NCI-H146 (cell line): ENCODE results near the gene CTNND1.
"Not testable (repeated sequence)": the region's sequence is repeated elsewhere in the genome, so short reads cannot be mapped to it uniquely, and the experiment has no call there.

ENCODE experiments used
- DNase-seq: peaks from one replicate; lab custom pipeline; 2025; lab: John Stamatoyannopoulos, UW

Gene CTNND1, protein sequence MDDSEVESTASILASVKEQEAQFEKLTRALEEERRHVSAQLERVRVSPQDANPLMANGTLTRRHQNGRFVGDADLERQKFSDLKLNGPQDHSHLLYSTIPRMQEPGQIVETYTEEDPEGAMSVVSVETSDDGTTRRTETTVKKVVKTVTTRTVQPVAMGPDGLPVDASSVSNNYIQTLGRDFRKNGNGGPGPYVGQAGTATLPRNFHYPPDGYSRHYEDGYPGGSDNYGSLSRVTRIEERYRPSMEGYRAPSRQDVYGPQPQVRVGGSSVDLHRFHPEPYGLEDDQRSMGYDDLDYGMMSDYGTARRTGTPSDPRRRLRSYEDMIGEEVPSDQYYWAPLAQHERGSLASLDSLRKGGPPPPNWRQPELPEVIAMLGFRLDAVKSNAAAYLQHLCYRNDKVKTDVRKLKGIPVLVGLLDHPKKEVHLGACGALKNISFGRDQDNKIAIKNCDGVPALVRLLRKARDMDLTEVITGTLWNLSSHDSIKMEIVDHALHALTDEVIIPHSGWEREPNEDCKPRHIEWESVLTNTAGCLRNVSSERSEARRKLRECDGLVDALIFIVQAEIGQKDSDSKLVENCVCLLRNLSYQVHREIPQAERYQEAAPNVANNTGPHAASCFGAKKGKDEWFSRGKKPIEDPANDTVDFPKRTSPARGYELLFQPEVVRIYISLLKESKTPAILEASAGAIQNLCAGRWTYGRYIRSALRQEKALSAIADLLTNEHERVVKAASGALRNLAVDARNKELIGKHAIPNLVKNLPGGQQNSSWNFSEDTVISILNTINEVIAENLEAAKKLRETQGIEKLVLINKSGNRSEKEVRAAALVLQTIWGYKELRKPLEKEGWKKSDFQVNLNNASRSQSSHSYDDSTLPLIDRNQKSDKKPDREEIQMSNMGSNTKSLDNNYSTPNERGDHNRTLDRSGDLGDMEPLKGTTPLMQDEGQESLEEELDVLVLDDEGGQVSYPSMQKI

DNA sequence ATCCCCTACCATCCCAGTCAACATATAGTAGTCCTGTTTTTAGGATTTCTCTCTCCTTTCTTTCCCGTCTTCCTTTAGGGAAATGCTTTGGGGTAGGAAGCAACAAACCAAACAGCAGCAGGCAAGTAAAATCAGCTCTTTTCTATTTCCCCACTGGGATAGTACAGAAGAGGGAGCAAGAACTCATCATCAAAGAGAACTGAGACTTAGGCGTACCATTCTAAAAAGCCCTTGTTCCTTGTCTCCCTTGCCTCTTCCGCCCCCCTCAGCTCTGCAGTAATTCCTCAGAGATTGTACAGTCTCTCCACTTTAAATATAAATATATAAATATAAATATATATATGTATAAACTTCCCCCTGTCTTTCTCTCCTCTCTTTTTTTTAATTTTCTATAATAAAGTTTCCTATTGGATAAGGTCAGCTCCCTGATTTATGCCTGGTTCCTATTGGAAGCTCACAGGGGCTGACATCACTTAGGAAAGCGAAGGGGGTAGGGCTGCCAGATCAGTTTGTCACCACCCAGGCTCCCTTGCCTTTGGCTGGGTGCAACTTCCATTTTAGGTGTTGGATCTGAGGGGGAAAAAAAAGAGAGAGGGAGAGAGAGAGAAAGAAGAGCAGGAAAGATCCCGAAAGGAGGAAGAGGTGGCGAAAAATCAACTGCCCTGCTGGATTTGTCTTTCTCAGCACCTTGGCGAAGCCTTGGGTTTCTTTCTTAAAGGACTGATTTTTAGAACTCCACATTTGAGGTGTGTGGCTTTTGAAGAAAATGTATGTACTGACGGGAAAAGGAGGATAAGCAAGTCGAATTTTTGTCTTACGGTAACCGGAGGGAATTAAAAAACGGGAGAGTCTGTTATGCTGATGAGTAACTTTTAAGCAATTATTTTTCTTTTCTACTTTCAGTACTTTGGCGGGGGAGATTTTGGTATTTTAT lies at the start of gene CTNND1:
CTNND1 (plus strand) TSS at position 502 of the 934 bp plus-strand sequence. CDS start 29,677 bp downstream, outside the sequence.
- DNase-seq, result peak; percentile 78

DNA sequence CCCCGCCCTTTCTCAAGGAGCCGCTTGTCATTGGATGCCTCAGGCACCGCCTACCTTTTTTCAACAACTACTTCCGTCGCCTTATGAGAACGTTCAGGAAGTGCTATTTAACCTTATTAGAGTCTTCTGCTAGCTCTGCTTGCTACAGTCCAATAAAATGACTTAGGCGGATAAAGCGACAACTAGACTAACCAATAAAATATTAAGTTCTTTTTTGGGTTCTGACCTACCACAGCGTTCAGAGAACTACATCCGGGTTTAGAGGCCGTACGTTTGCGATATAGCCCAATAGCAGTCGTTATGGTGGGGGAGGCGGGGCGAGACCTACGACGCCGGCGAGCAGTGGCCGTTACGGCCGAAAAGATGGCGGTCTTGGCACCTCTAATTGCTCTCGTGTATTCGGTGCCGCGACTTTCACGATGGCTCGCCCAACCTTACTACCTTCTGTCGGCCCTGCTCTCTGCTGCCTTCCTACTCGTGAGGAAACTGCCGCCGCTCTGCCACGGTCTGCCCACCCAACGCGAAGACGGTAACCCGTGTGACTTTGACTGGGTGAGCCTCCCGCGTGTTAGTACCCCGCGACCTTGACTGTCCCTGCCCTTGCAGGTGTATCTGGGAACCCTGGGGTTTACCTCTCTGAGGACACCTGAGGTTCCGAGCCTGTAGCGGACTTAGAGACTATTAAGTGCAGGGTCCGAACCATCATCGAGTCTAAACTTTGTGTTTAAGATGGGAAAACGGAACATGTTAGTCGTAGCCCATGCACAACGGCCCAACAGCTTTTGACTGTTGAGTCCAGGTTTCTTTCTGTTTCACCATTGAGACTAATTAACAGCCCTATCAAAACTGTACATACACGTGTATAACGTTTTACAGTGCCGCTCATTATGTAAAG lies 49.1 kb upstream of the CTNND1 start, which contains the start of gene TMX2:
TMX2 (plus strand) TSS at position 338 of the 895 bp plus-strand sequence; CDS start at position 364, 26 bp downstream.
- DNase-seq, result peak; percentile 98

DNA sequence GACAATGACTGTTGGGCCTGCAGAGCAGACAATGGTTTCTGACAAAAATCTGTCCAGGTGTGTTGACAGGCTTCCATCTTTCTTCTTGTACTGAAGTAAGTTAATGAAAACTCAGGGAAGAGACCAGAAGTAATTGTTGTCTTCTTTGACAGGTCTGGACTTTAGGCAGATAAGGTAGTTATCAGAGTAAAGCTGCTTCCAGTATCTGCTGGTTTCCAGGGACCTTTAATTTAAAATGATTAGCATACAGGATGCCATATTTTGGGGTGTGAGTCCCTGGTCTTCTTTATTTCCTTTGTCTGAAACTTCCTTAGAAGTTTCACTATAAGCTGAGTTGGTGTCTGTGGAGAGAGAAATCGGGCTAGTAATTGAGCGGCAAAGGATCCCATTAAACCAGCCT lies 47.8 kb upstream of the CTNND1 start:
- DNase-seq, result no peak

DNA sequence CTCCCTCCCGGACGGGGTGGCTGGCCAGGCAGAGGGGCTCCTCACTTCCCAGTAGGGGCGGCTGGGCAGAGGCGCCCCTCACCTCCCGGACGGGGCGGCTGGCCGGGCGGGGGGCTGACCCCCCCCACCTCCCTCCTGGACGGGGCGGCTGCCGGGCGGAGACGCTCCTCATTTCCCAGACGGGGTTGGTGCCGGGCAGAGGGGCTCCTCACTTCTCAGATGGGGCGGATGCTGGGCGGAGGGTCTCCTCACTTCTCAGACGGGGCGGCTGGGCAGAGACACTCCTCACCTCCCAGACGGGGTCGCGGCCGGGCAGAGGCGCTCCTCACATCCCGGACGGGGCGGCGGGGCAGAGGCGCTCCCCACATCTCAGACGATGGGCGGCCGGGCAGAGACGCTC lies 44.9 kb upstream of the CTNND1 start:
- not testable (repeated sequence) for DNase-seq

DNA sequence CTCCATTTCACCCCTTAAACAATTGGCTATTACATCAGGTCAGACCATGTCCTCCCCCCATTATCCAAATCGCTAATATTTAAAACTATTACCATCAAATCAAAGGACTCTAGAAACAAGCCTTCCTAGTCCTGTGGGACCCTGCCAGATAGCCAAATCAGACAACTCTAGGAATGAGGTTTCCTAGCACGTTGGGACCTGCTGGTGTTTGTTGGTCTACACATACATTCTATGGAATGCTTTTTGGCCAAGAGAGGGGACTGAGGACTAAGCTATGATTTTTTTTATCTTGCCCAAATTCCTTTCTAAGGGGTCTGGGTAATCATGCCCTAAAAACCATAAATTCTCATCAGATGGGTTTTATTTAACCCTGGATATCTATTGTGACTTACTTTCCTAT lies 34.4 kb upstream of the CTNND1 start:
- no peak for DNase-seq

DNA sequence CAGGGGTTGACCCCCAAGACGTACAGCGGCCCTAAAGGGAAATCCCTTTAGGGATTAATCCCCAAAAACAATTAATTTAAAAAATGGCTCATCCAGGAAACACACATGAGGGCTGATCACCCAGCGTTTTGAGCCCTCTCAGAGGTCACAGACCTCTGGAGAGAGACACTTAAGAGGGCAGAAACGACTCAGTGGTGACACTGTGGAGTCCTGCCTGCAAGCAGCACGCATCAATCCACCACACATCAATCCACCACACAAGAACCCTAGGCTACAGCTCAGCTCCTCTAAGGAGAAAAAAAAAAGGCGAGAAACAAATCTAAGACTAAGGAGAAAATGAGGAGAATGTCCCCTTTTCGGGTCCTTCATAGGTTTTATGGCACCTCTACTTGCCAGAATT lies 32.8 kb upstream of the CTNND1 start:
- no peak for DNase-seq

DNA sequence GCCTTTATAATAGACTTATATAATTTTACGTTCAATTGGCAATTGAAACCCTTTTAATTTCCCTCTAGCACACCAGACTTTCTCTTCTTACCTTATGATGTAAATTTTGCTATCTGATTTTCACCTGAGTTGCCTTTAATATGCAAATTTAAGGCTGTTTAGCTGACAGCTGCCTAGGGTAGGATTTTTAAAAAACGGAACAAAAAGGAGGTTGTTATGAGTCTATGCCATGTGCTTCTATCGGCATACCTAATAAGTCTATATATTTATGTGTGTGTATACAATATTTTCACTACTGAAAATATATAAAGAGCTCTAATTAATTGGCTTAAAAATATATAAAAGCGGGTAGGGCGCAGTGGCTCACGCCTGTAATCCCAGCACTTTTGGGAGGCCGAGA lies 32.1 kb upstream of the CTNND1 start:
- no peak for DNase-seq

DNA sequence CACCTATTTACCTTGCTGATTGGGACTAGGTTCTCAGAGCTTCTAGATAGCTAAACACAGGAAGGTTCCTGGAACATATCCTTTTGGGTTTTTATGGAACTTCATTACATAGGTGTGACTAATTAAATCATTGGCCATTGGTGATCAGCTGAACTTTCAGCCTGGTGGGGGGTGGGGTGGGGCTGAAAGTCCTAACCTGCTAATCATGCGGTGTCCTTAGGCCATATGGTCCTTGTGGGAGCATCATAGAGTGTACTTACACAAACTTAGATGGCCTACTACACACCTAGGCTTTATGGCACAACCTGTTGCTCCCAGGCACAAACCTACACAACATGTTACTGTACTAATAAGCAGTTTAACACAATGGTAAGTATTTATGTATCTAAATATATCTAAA lies 28.9 kb upstream of the CTNND1 start:
- DNase-seq, result no peak

DNA sequence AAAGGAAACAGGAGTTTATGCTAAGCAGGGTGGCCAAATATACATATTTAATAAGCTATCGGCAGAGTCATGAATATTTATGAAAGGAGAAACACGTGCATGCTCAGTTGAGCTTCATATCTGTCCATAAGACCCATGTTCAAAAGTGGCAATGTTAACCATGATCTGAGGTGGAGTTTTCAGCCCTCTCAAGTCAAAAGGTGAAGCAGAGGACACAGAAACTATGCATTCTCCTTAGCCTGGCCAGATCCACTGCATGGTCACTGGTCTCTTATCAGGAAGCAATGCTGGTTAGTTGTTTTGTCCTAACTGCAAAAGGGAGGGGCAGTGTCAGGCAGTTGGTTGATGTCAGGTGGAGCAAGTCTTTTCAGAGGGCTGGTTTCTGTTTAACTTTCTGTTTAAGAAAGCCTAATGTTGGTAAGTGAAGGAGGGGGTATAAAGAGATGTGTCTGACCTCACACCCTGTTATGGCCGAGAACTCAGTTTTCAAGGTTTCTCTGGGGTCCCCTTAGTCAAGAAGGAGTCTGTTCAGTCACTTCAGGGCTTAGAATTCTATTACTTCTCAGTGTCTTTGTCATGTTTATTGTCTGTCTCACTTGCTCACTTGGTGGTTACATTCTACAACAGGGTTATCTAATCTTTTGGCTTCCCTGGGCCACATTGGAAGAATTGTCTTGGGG lies 25.8 kb upstream of the CTNND1 start:
- DNase-seq, result no peak

DNA sequence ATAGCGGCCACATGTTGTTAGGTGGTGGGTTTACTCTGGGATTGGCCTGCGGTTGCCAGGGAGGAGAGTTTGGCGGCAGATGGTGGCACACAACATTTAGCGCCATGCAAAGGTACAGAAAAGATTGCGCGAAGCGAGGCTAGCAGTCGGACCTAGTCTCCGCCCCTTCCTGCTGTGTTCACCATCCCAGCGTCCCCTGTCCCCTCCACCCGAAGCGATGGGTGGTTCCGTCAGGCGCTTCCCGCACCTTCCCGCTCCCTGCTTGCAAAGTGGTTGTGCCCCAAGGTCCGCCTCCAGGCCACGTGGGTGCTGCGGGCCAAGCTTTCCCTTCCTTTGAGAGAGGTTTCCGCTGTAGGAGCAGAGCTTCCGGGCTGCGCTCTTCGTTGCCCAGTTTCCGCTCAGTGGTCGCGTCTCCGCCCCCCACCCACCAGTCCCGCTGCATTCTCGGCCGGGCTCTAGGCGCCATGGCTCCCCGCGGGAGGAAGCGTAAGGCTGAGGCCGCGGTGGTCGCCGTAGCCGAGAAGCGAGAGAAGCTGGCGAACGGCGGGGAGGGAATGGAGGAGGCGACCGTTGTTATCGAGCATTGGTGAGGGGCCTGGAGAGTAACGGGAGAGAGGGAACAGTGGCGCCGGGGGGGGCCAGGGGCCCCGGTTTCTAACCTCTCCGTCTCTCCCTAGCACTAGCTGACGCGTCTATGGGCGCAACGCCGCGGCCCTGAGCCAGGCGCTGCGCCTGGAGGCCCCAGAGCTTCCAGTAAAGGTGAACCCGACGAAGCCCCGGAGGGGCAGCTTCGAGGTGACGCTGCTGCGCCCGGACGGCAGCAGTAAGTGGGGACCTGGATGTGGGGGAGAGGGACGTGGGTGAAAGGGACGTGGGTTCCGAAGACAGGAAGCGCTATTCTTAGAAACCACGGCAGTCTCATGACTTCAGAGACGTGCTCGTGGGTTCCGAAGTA lies 20.2 kb upstream of the CTNND1 start, which contains the start of gene SELENOH:
SELENOH (plus strand) TSS at position 360 of the 955 bp plus-strand sequence; CDS start at position 465, 105 bp downstream.
- peak; percentile 97 for DNase-seq

DNA sequence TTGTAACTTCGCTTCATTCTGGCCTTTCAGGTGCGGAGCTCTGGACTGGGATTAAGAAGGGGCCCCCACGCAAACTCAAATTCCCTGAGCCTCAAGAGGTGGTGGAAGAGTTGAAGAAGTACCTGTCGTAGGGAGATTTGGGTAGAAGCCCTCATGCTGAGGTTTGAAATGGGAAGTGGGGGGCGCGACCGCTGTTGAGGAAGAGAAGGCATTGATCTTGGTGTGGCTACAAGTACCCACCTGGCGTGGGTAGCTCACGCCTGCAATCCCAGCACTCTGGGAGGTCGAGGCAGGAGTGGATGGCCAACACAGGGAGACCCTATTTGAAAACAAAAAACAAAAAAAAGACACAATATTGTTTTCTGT lies 19.5 kb upstream of the CTNND1 start:
- DNase-seq, result no peak

DNA sequence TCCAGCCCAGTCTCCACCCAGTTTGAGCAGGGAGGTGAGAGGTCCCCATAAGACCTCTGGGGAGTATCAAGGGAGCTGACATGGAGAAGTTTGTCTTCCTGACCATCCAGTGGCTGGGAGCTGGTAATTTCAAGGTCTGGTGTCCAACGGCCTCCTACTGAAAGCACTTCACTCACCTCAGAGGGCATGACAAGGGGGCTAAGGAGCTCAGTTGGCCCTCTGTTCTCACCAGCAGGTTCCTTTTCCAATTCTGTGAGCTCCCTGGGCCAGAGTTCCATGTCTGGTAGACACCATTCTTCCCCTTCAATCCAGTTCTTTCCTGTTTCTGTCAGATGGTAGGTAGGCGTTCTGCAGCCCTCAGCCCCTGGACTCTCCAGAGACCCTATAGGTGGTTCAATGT lies 17.2 kb upstream of the CTNND1 start:
- no peak for DNase-seq

DNA sequence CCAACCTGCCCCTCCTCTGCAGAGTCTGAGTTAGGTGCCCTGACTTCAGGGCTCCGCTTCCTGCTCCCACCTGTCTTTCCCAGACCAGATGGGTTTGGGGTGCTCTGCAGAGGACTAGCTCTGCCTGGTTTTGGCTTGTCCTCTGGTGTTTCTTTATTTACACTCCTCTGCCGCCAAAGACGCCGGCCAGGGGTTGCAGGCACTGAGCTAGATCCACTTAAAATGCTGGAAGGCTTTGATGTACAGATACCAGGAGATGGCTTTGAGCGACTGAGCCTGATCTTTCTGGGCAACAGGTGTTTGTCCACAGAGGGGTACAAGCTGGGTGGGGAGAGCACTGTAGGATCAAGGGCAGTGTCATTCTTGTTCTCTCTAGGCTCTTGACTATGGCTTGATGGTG lies 16.4 kb upstream of the CTNND1 start:
- DNase-seq, result no peak

DNA sequence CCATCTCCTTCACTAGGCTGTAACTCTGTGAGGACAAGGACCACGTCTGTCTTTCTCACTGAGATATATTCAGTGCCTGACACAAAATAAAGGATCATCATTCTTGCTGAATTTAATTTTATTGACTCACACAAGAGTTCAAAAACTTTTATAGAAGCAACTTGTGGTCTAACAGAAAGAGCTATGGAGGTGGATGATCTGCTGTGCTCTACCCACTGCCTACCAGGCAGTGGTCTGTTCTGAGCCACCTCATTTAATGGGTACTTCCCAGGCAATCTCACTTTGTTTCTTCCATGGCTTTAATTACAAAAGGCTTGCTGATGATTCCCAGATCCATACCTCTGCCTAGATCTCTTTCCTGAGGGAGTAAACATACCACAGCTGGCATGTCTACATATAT lies 14.7 kb upstream of the CTNND1 start:
- no peak for DNase-seq

DNA sequence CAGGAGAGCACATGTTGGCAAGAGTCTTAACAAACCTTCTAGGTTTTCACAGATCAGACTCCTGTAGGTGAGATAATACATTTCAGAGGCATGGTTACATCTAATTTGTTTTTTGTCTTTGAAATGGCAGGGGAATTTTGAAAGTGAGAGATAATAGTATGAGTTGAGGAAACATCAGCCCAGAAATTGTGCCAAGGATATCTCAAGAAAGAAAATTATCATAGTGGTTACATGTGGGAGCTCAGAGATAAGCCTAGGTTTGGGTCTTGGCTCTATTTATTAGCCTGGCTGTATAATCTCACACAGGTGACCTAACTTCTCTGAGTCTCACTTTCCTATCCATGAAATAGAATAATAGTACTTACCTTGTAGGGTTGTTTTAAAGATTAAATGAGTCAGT lies 10.4 kb upstream of the CTNND1 start:
- DNase-seq, result no peak

DNA sequence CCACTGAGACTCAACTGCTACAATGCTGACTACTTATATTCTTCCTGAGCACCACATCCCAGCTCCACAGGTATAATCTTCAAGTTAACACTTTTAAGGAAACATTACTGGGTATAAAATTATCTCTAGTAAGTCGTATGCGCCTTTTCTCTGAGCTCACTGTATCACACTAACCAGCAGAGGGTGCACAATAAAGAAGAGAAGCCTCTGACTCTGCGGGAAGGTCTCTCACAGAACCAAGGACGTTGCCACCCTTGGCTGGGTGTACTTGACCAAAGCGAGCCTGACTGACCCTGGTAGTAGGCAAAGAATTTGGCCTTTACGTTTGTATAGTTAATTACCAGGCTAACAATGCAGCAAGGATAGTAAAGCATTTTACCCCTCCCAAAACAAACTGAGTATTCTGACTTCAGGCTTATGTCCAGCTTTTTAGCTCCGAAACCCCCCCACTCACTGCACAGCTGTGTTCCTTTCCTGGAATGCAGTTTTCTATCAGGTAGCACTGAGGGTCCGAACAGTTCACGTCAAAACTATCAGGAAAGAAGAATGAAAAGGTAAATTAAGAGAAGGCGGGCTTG lies 9.8 kb upstream of the CTNND1 start, which contains the start of gene BTBD18:
BTBD18 (minus strand) TSS at position 144 of the 578 bp plus-strand sequence. CDS start 631 bp downstream, outside the sequence.
- DNase-seq, result peak; percentile 38

DNA sequence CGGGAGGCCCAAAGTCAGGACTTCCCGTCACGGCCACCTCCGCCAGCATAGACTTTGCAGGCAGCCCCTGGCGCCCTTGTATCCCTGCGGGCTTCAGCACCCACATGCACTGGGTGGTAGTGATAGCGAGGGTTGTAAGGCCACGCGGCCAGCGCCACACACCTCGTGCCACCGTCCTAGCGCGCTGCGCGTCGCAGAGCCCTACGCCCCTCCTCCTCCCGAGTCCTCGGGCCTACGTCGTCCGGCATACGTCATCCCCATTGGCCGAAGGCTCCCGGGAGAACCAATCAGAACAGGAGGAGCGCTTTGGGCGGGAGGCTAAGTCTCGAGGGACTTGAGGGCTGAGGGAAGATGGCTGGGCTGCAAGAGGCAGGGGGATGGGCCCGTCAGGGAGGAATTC lies 8.6 kb upstream of the CTNND1 start:
- DNase-seq, result no peak

DNA sequence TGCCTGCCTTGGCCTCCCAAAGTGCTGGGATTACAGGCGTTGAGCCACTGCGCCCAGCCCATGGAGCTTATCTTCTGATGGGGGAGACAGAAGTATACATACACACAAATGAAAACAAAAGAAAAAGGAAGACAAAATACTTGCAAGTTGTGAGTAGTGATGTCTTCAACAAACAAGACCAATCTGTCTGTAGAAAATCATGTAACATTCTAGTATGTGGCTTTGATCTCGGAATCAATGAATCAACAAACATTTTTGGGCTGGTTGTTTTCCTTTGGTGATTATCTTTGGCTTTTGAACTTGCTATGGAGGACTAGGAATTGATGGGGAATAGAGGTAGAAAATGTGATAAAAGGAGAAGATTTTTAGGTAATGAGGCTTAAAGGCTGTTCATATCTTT lies 3.4 kb upstream of the CTNND1 start:
- no peak for DNase-seq
